A549 (cell line): Measurements from ENCODE around the gene RNF40. TPM values are rescaled to one million over a fixed set of nuclear protein-coding genes. Genes with fewer than 3 reads are reported as not detected.

Source experiments
- ATAC-seq, 2 experiments: fragments of 200-7000 bp in 1 of 2; fragments of >200 bp in 1 of 2; cut with Nextera tagmentation in 1 of 2; cut with Tn5 transposase in 1 of 2; 3 replicates each; pipeline versions ENCODE4 v1.8.0 to v1.9.1; 2018 to 2020; ENCODE audit warnings: mild to moderate bottlenecking in 1 of 2, moderate library complexity in 1 of 2
- CTCF ChIA-PET: fragments of 300-600 bp; sonication (Branson Sonifier 250); formaldehyde crosslinking; extraction: SDS; loops from one replicate; lab custom pipeline; 2021; ENCODE audit warnings: antibody characterized with exemption, inconsistent platforms; lab: Yijun Ruan, JAX
- POLR2A ChIA-PET: fragments of 350-600 bp; formaldehyde crosslinking; extraction: SDS; loops from one replicate; lab custom pipeline; 2021; ENCODE audit warnings: antibody characterized with exemption, inconsistent platforms; lab: Yijun Ruan, JAX
- DNase-seq, 2 experiments: peaks; one replicate each; pipeline versions ENCODE4 v3.0.0 to v3.0.0-alpha.2; 2011 to 2016; ENCODE audit warnings: low read depth in 1 of 2, low spot score in 1 of 2
- FAIRE-seq: peaks from 2 replicates; lab custom pipeline; 2011; peaks lifted over from hg19 to GRCh38; lab: Jason Lieb, UNC
- H3K27ac ChIP-seq, 2 experiments: fragments of >200 bp; sonication (Bioruptor Twin); formaldehyde crosslinking; 3 replicates each; pipeline ENCODE4 v1.5.1; 2016 to 2017
- H3K4me1 ChIP-seq: fragments of >200 bp; sonication (Bioruptor Twin); formaldehyde crosslinking; 3 replicates; pipeline ENCODE4 v1.6.1; 2016
- H3K4me2 ChIP-seq: fragments of >200 bp; sonication (Bioruptor Twin); formaldehyde crosslinking; 3 replicates; pipeline ENCODE4 v1.6.1; 2016
- H3K4me3 ChIP-seq: fragments of >200 bp; sonication (Bioruptor Twin); formaldehyde crosslinking; 3 replicates; pipeline ENCODE4 v1.5.1; 2016
- H3K9me3 ChIP-seq: fragments of >200 bp; sonication (Bioruptor Twin); formaldehyde crosslinking; 3 replicates; pipeline ENCODE4 v1.6.1; 2016
- ATOH8 ChIP-seq: fragments of 250-450 bp; sonication (Bioruptor Pico); IDR thresholded peaks from 2 replicates; pipeline ENCODE4 v1.5.0; 2020; ENCODE audit warnings: low read depth, mild to moderate bottlenecking, moderate library complexity
- BHLHE40 ChIP-seq: IDR thresholded peaks from 2 replicates; pipeline ENCODE4 v1.6.1; 2012; ENCODE audit warnings: low read depth, low read length, inconsistent platforms
- CHD4 ChIP-seq: fragments of 200-600 bp; sonication (generic); IDR thresholded peaks from 2 replicates; pipeline ENCODE4 v1.6.1; 2016; ENCODE audit warnings: antibody characterized with exemption, mild to moderate bottlenecking, borderline replicate concordance
- E2F6 ChIP-seq: IDR thresholded peaks from 2 replicates; pipeline ENCODE4 v1.6.1; 2012; ENCODE audit warnings: low read depth, borderline replicate concordance
- EHMT2 ChIP-seq: fragments of 200-600 bp; sonication (generic); IDR thresholded peaks from 2 replicates; pipeline ENCODE4 v1.6.1; 2016; ENCODE audit warnings: antibody characterized with exemption, low read depth, mild to moderate bottlenecking, moderate library complexity
- ELK1 ChIP-seq: fragments of 150-350 bp; IDR thresholded peaks from 2 replicates; pipeline ENCODE4 v1.6.1; 2014; ENCODE audit warnings: low read depth, mild to moderate bottlenecking, low read length
- ESRRA ChIP-seq: fragments of 150-350 bp; IDR thresholded peaks from 2 replicates; pipeline ENCODE4 v1.6.1; 2014; ENCODE audit warnings: mild to moderate bottlenecking, low read length, borderline replicate concordance
- FOSB ChIP-seq: fragments of 250-450 bp; sonication (Bioruptor Pico); IDR thresholded peaks from 2 replicates; pipeline ENCODE4 v1.5.0; 2020; ENCODE audit warnings: mild to moderate bottlenecking, moderate library complexity
- GATA3 ChIP-seq: IDR thresholded peaks from 2 replicates; pipeline ENCODE4 v1.6.1; 2012; ENCODE audit warnings: borderline replicate concordance
- HDAC2 ChIP-seq: fragments of 200-600 bp; sonication (generic); IDR thresholded peaks from 2 replicates; pipeline ENCODE4 v1.6.1; 2016
- HMGXB4 ChIP-seq: fragments of 250-450 bp; sonication (Bioruptor Pico); IDR thresholded peaks from 2 replicates; pipeline ENCODE4 v1.5.0; 2021; ENCODE audit warnings: mild to moderate bottlenecking, moderate library complexity, borderline replicate concordance
- HOXA7 ChIP-seq: fragments of 250-450 bp; sonication (Bioruptor Pico); IDR thresholded peaks from 2 replicates; pipeline ENCODE4 v1.5.0; 2020; ENCODE audit warnings: mild to moderate bottlenecking, moderate library complexity
- HOXB13 ChIP-seq: fragments of 250-450 bp; sonication (Bioruptor Pico); IDR thresholded peaks from 2 replicates; pipeline ENCODE4 v1.5.0; 2020; ENCODE audit warnings: low read depth, mild to moderate bottlenecking, moderate library complexity
- JUN ChIP-seq, 2 experiments: fragments of >200 bp; sonication (Bioruptor Twin); formaldehyde crosslinking; IDR thresholded peaks; 2 replicates in 1 of 2; 3 replicates in 1 of 2; pipeline ENCODE4 v1.6.1; 2016 to 2017
- JUNB ChIP-seq: fragments of >200 bp; sonication (Bioruptor Twin); formaldehyde crosslinking; IDR thresholded peaks from 2 replicates; pipeline ENCODE4 v1.6.1; 2016
- KDM1A ChIP-seq: fragments of 200-600 bp; sonication (generic); IDR thresholded peaks from 2 replicates; pipeline ENCODE4 v1.6.1; 2016; ENCODE audit warnings: low read depth, mild to moderate bottlenecking
- MAFK ChIP-seq: fragments of 450-650 bp; IDR thresholded peaks from 2 replicates; pipeline ENCODE4 v1.6.1; 2014; ENCODE audit not compliant: partially characterized antibody
- MAX ChIP-seq: IDR thresholded peaks from 2 replicates; pipeline ENCODE4 v1.6.1; 2012
- MYC ChIP-seq: IDR thresholded peaks from 2 replicates; pipeline ENCODE4 v1.6.1; 2012; ENCODE audit warnings: mild to moderate bottlenecking, inconsistent platforms, low read length, improper control_type of control experiment, borderline replicate concordance
- PBX3 ChIP-seq: IDR thresholded peaks from 2 replicates; pipeline ENCODE4 v1.6.1; 2012
- PHF8 ChIP-seq: fragments of 200-600 bp; sonication (generic); IDR thresholded peaks from 2 replicates; pipeline ENCODE4 v1.6.1; 2016; ENCODE audit warnings: low read depth, mild to moderate bottlenecking, antibody characterized with exemption, moderate library complexity, borderline replicate concordance
- POLR2AphosphoS2 ChIP-seq: conservative IDR thresholded peaks from 2 replicates; pipeline ENCODE4 v1.6.1; 2012; ENCODE audit warnings: low read length, improper control_type of control experiment, inconsistent platforms
- RFX5 ChIP-seq: fragments of 450-650 bp; IDR thresholded peaks from 2 replicates; pipeline ENCODE4 v1.7.1; 2014; ENCODE audit warnings: antibody characterized with exemption, mild to moderate bottlenecking, moderate library complexity
- RNF2 ChIP-seq: fragments of 200-600 bp; sonication (generic); IDR thresholded peaks from 2 replicates; pipeline ENCODE4 v1.6.1; 2016; ENCODE audit warnings: low read depth, mild to moderate bottlenecking, antibody characterized with exemption, moderate library complexity, borderline replicate concordance
- TFCP2L1 ChIP-seq: fragments of 250-450 bp; sonication (Bioruptor Pico); IDR thresholded peaks from 2 replicates; pipeline ENCODE4 v1.5.0; 2021; ENCODE audit warnings: mild to moderate bottlenecking
- TP53 ChIP-seq: fragments of 250-450 bp; sonication (Bioruptor Pico); IDR thresholded peaks from 2 replicates; pipeline ENCODE4 v1.5.0; 2021; ENCODE audit warnings: mild to moderate bottlenecking, moderate library complexity
- USF2 ChIP-seq: fragments of 450-650 bp; IDR thresholded peaks from 2 replicates; pipeline ENCODE4 v1.6.1; 2014; ENCODE audit warnings: antibody characterized with exemption
- WGBS: methylation state at CpG from one replicate; pipeline ENCODE4 v1.1.6; 2017; ENCODE audit errors: missing lambda C conversion rate; 5-methylcytosine and 5-hydroxymethylcytosine counted together
- polyA plus RNA-seq, 4 experiments: library from polyadenylated mRNA; depleted of rRNA in 3 of 4; stranded (reverse); fragments of >200 nt; fragmentation: RNase III in 1 of 4; extraction: RNeasy Plus Mini Kit Qiagen cat#74134 plus additional on column Dnase treatment in 1 of 4; gene quantifications; 2 replicates in 3 of 4; 3 replicates in 1 of 4; pipeline ENCODE4 v1.2.3, GENCODE V29; 2011 to 2017

RNF40 gene
- polyA plus RNA-seq, 2 of the 4 experiments (the other 2 are of a cell fraction), result 66.1 to 69.9 TPM

GRCh38 chr16:30775131-30775391 is 12.9 kb downstream of the RNF40 start:
- peak overlapping the region; percentile 59 for H3K4me3 ChIP-seq
- peaks cover 11% of the 10 kb centered on the region for H3K4me1 ChIP-seq
- FAIRE-seq, result no peak
- DNase-seq, result no peak
- CTCF ChIA-PET, result interaction anchor here (0.7 to 2.2 kb wide), 3 partner anchors 10 to 127 kb away, joined by 3 to 18 read pairs (median 4); partner anchors contain the start of gene RNF40
- H3K27ac ChIP-seq, result peak overlapping the region; percentile 91 to 99
- ATAC-seq, result peak in 1 of 2 experiments; percentile 7; a peak in 2 of 6 replicates
- no peaks in the 10 kb centered on the region for H3K9me3 ChIP-seq
- 19% methylated on average over 15 of the region's 15 CpGs for WGBS
- POLR2A ChIA-PET, result interaction anchor here (0.6 to 3.0 kb wide), 11 partner anchors 8 to 167 kb away, joined by 3 to 10 read pairs (median 4); partner anchors contain the start of genes PHKG2 and ZNF629
- peak overlapping the region; percentile 74 for H3K4me2 ChIP-seq
- TF ChIP-seq JUNB (no peak), PBX3 (no peak), EHMT2 (no peak), RFX5 (no peak), ESRRA (no peak), MAFK (no peak), TP53 (CRISPR knock-in tag) (no peak), CHD4 (no peak), BHLHE40 (no peak), HDAC2 (no peak), E2F6 (no peak), KDM1A (no peak), FOSB (CRISPR knock-in tag) (no peak), TFCP2L1 (CRISPR knock-in tag) (no peak), MYC (no peak), HOXB13 (no peak), ELK1 (no peak)

- POLR2A ChIA-PET, result interaction anchor here (0.6 to 3.0 kb wide), 12 partner anchors 8 to 167 kb away, joined by 3 to 10 read pairs (median 4); partner anchors contain the start of genes PHKG2 and ZNF629
- Histone ChIP-seq H3K4me2 (peak overlapping the region; percentile 74), H3K9me3 (no peaks in the 10 kb centered on the region), H3K27ac (peak overlapping the region; percentile 91 to 99), H3K4me1 (peaks cover 11% of the 10 kb centered on the region), H3K4me3 (peak overlapping the region; percentile 59)
- DNase-seq, result peak; percentile 88 to 96
- FAIRE-seq, result no peak
- WGBS, result under 1% methylated on average over 25 of the region's 81 CpGs
- peak; percentile 80 to 89 for ATAC-seq
- CTCF ChIA-PET, result interaction anchor here (0.7 to 2.2 kb wide), 3 partner anchors 11 to 127 kb away, joined by 3 to 18 read pairs (median 4); partner anchors contain the start of gene RNF40
- TF ChIP-seq ATOH8 (CRISPR knock-in tag) (no peak), HMGXB4 (0 out of 2 replicates have a peak, but pooled peaks have one; percentile 27), RNF2 (no peak; the same call in 1 of the 2 replicates), PHF8 (peak; percentile 65), MAX (peak; percentile 75), PBX3 (peak; percentile 67), JUN (IDR thresholded peaks at IDR 0.05) (peak; percentile 89 to 97; a peak in 4 of 5 replicates), USF2 (no peak), TP53 (CRISPR knock-in tag) (0 out of 2 replicates have a peak, but pooled peaks have one; percentile 38), HOXA7 (CRISPR knock-in tag) (0 out of 2 replicates have a peak, but pooled peaks have one; percentile 16), ESRRA (no peak), GATA3 (peak; percentile 50; the same call in 1 of the 2 replicates), HOXB13 (no peak), MAFK (no peak), POLR2AphosphoS2 (peak; percentile 76; the same call in 1 of the 2 replicates)
These were observed 13.5 kb downstream of the RNF40 start for GRCh38 chr16:30775392-30776188.
